GM12878 (cell line): ENCODE measurements around the gene HNRNPA1.

Experiments used
- BHLHE40 ChIP-seq, 2 experiments: fragments of 450-650 bp in 1 of 2; IDR thresholded peaks; 2 replicates each; pipeline ENCODE4 v1.6.1; 2011 to 2017; ENCODE audit warnings: low read depth in 2 of 2, borderline replicate concordance in 1 of 2, improper control_type of control experiment in 1 of 2, low read length in 1 of 2, mild to moderate bottlenecking in 1 of 2
- EP300 ChIP-seq, 2 experiments: fragments of 150-350 bp in 1 of 2; IDR thresholded peaks; 2 replicates each; pipeline ENCODE4 v1.6.1; 2011 to 2012; ENCODE audit warnings: low read depth in 2 of 2, low read length in 2 of 2, borderline replicate concordance in 1 of 2, improper control_type of control experiment in 1 of 2, inconsistent platforms in 1 of 2; ENCODE audit not compliant: control insufficient read depth in 1 of 2
- GABPA ChIP-seq: IDR thresholded peaks from 2 replicates; pipeline ENCODE4 v1.6.1; 2014; ENCODE audit warnings: antibody characterized with exemption, low read depth, mild to moderate bottlenecking, inconsistent platforms
- TF ChIP-seq, protein P1 (sequence below): fragments of 450-650 bp; conservative IDR thresholded peaks from 2 replicates; pipeline ENCODE4 v1.6.1; 2017; ENCODE audit warnings: mild to moderate bottlenecking, moderate library complexity

DNA sequence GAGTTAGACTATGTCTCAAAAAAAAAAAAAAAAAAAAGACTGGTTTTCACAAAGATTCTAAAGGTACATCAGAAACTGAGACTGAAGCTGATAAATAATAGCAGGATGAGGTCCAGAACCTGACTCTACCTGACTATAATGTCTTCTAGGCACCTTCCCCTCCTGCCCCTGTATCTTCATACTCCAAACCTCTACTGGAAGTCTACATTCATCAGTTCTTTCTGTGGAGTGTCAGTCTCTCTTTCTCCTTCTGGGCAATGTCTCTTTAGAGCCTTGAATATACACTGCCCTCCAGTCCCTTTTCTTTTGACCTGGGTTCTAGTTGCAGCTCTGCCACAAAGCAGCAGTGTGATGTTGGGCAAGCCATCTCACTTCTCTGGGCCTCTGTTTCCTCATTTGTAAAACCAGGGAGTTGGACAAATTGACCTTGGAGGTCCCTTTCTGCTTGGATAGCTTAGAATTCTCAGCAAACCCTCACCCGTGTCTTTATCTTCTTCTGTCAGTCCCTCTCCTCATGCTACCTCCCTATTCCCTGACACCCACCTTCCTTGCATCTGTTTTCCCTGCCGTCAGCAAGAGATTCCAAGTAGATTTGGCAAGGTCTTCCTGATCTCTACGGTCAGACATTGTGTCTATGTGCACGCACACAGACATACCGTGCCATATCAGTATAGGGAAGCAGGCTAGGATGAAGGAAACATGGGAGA lies 16.0 kb downstream of the HNRNPA1 start:
- no peak for TF ChIP-seq EP300 (IDR thresholded peaks at IDR 0.05; ENCODE audit: borderline replicate concordance in 1 of 2, control insufficient read depth in 1 of 2, low read depth in 2 of 2, low read length in 2 of 2)
- TF ChIP-seq, protein P1, sequence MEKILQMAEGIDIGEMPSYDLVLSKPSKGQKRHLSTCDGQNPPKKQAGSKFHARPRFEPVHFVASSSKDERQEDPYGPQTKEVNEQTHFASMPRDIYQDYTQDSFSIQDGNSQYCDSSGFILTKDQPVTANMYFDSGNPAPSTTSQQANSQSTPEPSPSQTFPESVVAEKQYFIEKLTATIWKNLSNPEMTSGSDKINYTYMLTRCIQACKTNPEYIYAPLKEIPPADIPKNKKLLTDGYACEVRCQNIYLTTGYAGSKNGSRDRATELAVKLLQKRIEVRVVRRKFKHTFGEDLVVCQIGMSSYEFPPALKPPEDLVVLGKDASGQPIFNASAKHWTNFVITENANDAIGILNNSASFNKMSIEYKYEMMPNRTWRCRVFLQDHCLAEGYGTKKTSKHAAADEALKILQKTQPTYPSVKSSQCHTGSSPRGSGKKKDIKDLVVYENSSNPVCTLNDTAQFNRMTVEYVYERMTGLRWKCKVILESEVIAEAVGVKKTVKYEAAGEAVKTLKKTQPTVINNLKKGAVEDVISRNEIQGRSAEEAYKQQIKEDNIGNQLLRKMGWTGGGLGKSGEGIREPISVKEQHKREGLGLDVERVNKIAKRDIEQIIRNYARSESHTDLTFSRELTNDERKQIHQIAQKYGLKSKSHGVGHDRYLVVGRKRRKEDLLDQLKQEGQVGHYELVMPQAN: no peak
- TF ChIP-seq BHLHE40 (IDR thresholded peaks at IDR 0.05; ENCODE audit: borderline replicate concordance in 1 of 2, low read depth in 2 of 2, low read length in 1 of 2): no peak
- no peak for TF ChIP-seq GABPA
